ENCODE data around the gene FNDC3B.

Gene FNDC3B

DNA sequence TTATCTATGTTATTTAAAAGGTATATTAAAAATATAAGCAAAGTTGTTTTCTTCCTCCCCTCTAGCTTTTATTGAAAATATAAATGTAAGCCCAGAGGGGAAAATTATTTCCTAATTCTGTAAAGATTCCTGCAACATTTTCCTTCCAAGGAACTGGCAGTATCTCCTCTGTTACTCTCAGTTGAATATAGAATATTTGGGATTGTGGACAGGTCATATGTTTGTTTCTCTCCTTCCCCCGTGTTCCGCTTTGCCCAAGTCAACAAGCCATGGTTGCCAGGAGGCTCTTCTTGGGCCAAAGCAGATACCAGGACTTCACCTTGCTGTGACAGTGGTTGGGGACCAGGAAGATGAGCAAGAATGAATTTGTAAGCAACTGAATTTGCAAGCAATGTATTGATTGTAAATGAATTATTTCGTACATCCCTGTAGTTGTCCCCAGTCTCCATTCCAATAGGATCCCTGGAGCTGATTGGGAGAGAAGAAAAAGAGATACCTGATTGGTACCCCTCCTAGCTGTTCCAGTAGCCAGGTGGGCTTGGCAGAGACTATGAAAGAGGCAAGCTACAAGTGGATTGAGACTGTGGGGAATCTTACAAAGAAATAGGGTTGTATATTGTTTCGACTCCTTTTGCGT lies 130.8 kb downstream of the FNDC3B start:
- no peaks in the 10 kb centered on the region; the same call in 1 of the 2 replicates for H3K79me2 ChIP-seq (ENCODE audit: insufficient read depth, low read length)

GRCh38 chr3:172170841-172171240 lies 131.5 kb downstream of the FNDC3B start:
- H2AFZ ChIP-seq (ENCODE audit: low read length), result no peak overlapping the region
- TF ChIP-seq EZH2phosphoT487 (IDR thresholded peaks at IDR 0.05; ENCODE audit: borderline replicate concordance) (no peak), CTCF (conservative IDR thresholded peaks at IDR 0.05; ENCODE audit: low read length) (no peak)
- no peaks in the 10 kb centered on the region; the same call in 1 of the 2 replicates for H3K79me2 ChIP-seq (ENCODE audit: insufficient read depth, low read length)
- H3K9me2 ChIP-seq (replicated peaks; ENCODE audit: low read depth, low read length), result no peaks in the 10 kb centered on the region
- H3K27me3 ChIP-seq (ENCODE audit: insufficient read depth, low read length, poor library complexity, severe bottlenecking), result no peaks in the 10 kb centered on the region
- no peaks in the 10 kb centered on the region for H3K9me3 ChIP-seq (ENCODE audit: insufficient read depth, low read depth, low read length)
- no peak overlapping the region for H3K9ac ChIP-seq (ENCODE audit: low read depth, low read length, poor library complexity, severe bottlenecking)
- no peak overlapping the region for H3K4me2 ChIP-seq (ENCODE audit: low read depth, low read length, poor library complexity, severe bottlenecking)
- H3F3A ChIP-seq (ENCODE audit: low read depth), result no peaks in the 10 kb centered on the region
- no peak overlapping the region for H3K4me3 ChIP-seq (ENCODE audit: low read length, poor library complexity, severe bottlenecking)
- no peaks in the 10 kb centered on the region for H4K20me1 ChIP-seq (ENCODE audit: insufficient read depth, low read length, poor library complexity, severe bottlenecking)
- no peaks in the 10 kb centered on the region; the same call in 1 of the 2 replicates for H3K36me3 ChIP-seq (ENCODE audit: insufficient read depth, low read length)
- H3K4me1 ChIP-seq (ENCODE audit: insufficient read depth, low read length, poor library complexity, severe bottlenecking), result peaks cover 5% of the 10 kb centered on the region

More for the DNA sequence above, 130.8 kb downstream of the FNDC3B start:
- Histone ChIP-seq H3F3A (ENCODE audit: low read depth) (no peaks in the 10 kb centered on the region), H3K4me3 (ENCODE audit: low read length, poor library complexity, severe bottlenecking) (no peak overlapping the region), H2AFZ (ENCODE audit: low read length) (no peak overlapping the region), H3K4me1 (ENCODE audit: insufficient read depth, low read length, poor library complexity, severe bottlenecking) (peaks cover 5% of the 10 kb centered on the region), H3K36me3 (ENCODE audit: insufficient read depth, low read length) (no peaks in the 10 kb centered on the region; the same call in 1 of the 2 replicates), H3K9ac (ENCODE audit: low read depth, low read length, poor library complexity, severe bottlenecking) (no peak overlapping the region), H3K27me3 (ENCODE audit: insufficient read depth, low read length, poor library complexity, severe bottlenecking) (no peaks in the 10 kb centered on the region), H3K9me2 (replicated peaks; ENCODE audit: low read depth, low read length) (no peaks in the 10 kb centered on the region), H4K20me1 (ENCODE audit: insufficient read depth, low read length, poor library complexity, severe bottlenecking) (no peaks in the 10 kb centered on the region), H3K4me2 (ENCODE audit: low read depth, low read length, poor library complexity, severe bottlenecking) (no peak overlapping the region), H3K9me3 (ENCODE audit: insufficient read depth, low read depth, low read length) (no peaks in the 10 kb centered on the region)
- TF ChIP-seq CTCF (conservative IDR thresholded peaks at IDR 0.05; ENCODE audit: low read length) (no peak), EZH2phosphoT487 (IDR thresholded peaks at IDR 0.05; ENCODE audit: borderline replicate concordance) (no peak)

DNA sequence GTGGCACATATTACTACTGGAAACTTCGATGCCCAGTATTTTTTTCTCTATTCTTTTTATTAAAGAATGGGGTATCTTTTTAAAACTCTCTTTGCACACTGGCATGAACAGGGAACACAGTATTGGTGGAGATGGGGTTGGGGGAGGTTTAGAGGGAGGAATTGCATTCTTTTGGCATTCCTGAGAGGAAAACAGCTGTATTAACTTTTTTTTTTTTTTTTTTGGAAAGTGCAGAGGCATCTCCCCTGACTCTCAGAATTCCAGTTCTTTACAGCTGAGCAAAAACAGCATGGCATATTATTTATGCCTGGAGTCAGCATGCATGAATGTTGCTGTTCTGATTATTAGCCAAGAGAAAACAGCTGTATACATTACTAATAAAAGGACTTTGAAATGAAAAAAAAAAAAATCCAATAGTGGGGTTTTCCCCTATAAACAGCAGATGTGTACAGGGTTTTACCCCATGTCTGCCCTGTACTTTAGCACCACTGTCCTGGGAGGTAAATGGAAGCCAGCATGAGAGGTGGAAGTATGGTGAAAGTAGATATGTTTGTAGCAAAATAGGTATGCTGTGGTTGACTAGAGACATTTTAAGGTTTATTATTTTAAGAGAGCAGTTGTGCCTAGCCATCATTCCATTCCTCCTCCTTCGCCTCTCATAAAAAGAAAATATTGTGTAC lies 132.2 kb downstream of the FNDC3B start:
- Histone ChIP-seq H3K9me2 (replicated peaks; ENCODE audit: low read depth, low read length) (no peaks in the 10 kb centered on the region), H3K4me2 (ENCODE audit: low read depth, low read length, poor library complexity, severe bottlenecking) (no peak overlapping the region), H3K4me3 (ENCODE audit: low read length, poor library complexity, severe bottlenecking) (no peak overlapping the region), H3K9me3 (ENCODE audit: insufficient read depth, low read depth, low read length) (no peaks in the 10 kb centered on the region), H3K9ac (ENCODE audit: low read depth, low read length, poor library complexity, severe bottlenecking) (no peak overlapping the region), H4K20me1 (ENCODE audit: insufficient read depth, low read length, poor library complexity, severe bottlenecking) (no peaks in the 10 kb centered on the region), H3K79me2 (ENCODE audit: insufficient read depth, low read length) (no peaks in the 10 kb centered on the region; the same call in 1 of the 2 replicates), H3K27me3 (ENCODE audit: insufficient read depth, low read length, poor library complexity, severe bottlenecking) (no peaks in the 10 kb centered on the region), H3K4me1 (ENCODE audit: insufficient read depth, low read length, poor library complexity, severe bottlenecking) (peaks cover 5% of the 10 kb centered on the region), H3F3A (ENCODE audit: low read depth) (no peaks in the 10 kb centered on the region), H3K36me3 (ENCODE audit: insufficient read depth, low read length) (no peaks in the 10 kb centered on the region; the same call in 1 of the 2 replicates), H2AFZ (ENCODE audit: low read length) (no peak overlapping the region)
- no peak for TF ChIP-seq EZH2phosphoT487 (IDR thresholded peaks at IDR 0.05; ENCODE audit: borderline replicate concordance)
- TF ChIP-seq CTCF (conservative IDR thresholded peaks at IDR 0.05; ENCODE audit: low read length), result no peak

Measured in Loucy (cell line).